Endothelial cell of umbilical vein (primary cell): ENCODE data around the gene PRKCG. TPM values are rescaled to one million over a fixed set of nuclear protein-coding genes. Genes with fewer than 3 reads are reported as not detected.

Source experiments
- BruUV-seq: library from RNA; stranded (reverse); fragments of 400-500 nt; replicated peaks from 2 replicates; lab custom pipeline; 2021; lab: Mats Ljungman, UMichigan
- CTCF ChIA-PET: fragments of 300-600, 350-600 bp; sonication (Branson Sonifier 250); formaldehyde crosslinking; loops from one replicate; lab custom pipeline; 2021; ENCODE audit warnings: antibody characterized with exemption, inconsistent platforms; lab: Charles Lee
- POLR2A ChIA-PET: fragments of 300-600, 350-600 bp; sonication (Branson Sonifier 250); formaldehyde crosslinking; loops from one replicate; lab custom pipeline; 2021; ENCODE audit warnings: antibody characterized with exemption, inconsistent platforms; lab: Charles Lee
- DNase-seq: peaks from one replicate; pipeline ENCODE4 v3.0.0-alpha.2; 2011; ENCODE audit warnings: low read depth, low spot score
- FAIRE-seq: peaks from 2 replicates; lab custom pipeline; 2011; peaks lifted over from hg19 to GRCh38; lab: Jason Lieb, UNC
- H2AFZ ChIP-seq: 2 replicates; pipeline ENCODE4 v1.6.0; 2012; ENCODE audit warnings: low read depth, low read length, control low read depth, inconsistent platforms
- H3K27ac ChIP-seq: 2 replicates; pipeline ENCODE4 v1.5.1; 2011; ENCODE audit warnings: low read depth, mild to moderate bottlenecking, control low read depth, low read length, moderate library complexity; ENCODE audit not compliant: insufficient read depth
- H3K27me3 ChIP-seq, 2 experiments: 2 replicates each; pipeline versions ENCODE4 v1.6.0 to v1.6.1; 2011; ENCODE audit warnings: low read length in 2 of 2, mixed read lengths in 1 of 2; ENCODE audit not compliant: control insufficient read depth in 2 of 2, insufficient read depth in 2 of 2
- H3K36me3 ChIP-seq, 2 experiments: 2 replicates in 1 of 2; 3 replicates in 1 of 2; pipeline ENCODE4 v1.5.1; 2011; ENCODE audit warnings: low read length in 2 of 2, mild to moderate bottlenecking in 1 of 2, moderate library complexity in 1 of 2; ENCODE audit not compliant: control insufficient read depth in 2 of 2, insufficient read depth in 2 of 2; ENCODE audit errors: extremely low read depth in 1 of 2
- H3K4me1 ChIP-seq: 3 replicates; pipeline ENCODE4 v1.5.1; 2011; ENCODE audit warnings: mild to moderate bottlenecking, low read length; ENCODE audit not compliant: control insufficient read depth, insufficient read depth; ENCODE audit errors: extremely low read depth
- H3K4me2 ChIP-seq: 2 replicates; pipeline ENCODE4 v1.6.1; 2011; ENCODE audit warnings: low read length, control low read depth, mixed read lengths; ENCODE audit not compliant: insufficient read depth
- H3K4me3 ChIP-seq, 3 experiments: fragments of 200-600 bp in 1 of 3; sonication (generic), shearing (Covaris generic) in 1 of 3; replicated peaks in 1 of 3; 2 replicates each; pipeline ENCODE4 v1.5.1; 2011 to 2016; ENCODE audit warnings: control low read depth in 3 of 3, low read length in 3 of 3, mild to moderate bottlenecking in 2 of 3, inconsistent platforms in 1 of 3, low read depth in 1 of 3, moderate library complexity in 1 of 3; ENCODE audit not compliant: insufficient read depth in 1 of 3
- H3K79me2 ChIP-seq: 2 replicates; pipeline ENCODE4 v1.6.0; 2012; ENCODE audit warnings: low read length, inconsistent platforms; ENCODE audit not compliant: control insufficient read depth, insufficient read depth
- H3K9ac ChIP-seq: replicated peaks from 2 replicates; pipeline ENCODE3; 2011; ENCODE audit warnings: low read length, control low read depth; ENCODE audit not compliant: insufficient read depth; ENCODE audit errors: extremely low read depth
- H3K9me1 ChIP-seq: replicated peaks from 3 replicates; pipeline ENCODE4 v1.6.0; 2011; ENCODE audit warnings: mild to moderate bottlenecking, low read length; ENCODE audit not compliant: control insufficient read depth, insufficient read depth; ENCODE audit errors: extremely low read depth
- H3K9me3 ChIP-seq: replicated peaks from 2 replicates; pipeline ENCODE4 v1.5.1; 2012; ENCODE audit warnings: low read length, inconsistent platforms; ENCODE audit not compliant: control insufficient read depth, insufficient read depth
- H4K20me1 ChIP-seq: replicated peaks from 2 replicates; pipeline ENCODE3; 2011; ENCODE audit warnings: mild to moderate bottlenecking, low read length; ENCODE audit not compliant: control insufficient read depth, insufficient read depth; ENCODE audit errors: extremely low read depth
- CTCF ChIP-seq, 2 donors: IDR thresholded peaks; 1 replicate in 1 of 2; 2 replicates in 1 of 2; pipeline ENCODE4 v1.5.1; 2011; ENCODE audit warnings: low read length in 2 of 2, mild to moderate bottlenecking in 2 of 2, moderate library complexity in 2 of 2, control low read depth in 1 of 2, inconsistent platforms in 1 of 2, low read depth in 1 of 2; ENCODE audit not compliant: insufficient read depth in 1 of 2; ENCODE audit errors: extremely low read depth in 1 of 2
- EZH2 ChIP-seq: IDR thresholded peaks from 2 replicates; pipeline ENCODE4 v1.6.1; 2012; ENCODE audit warnings: borderline replicate concordance, low read depth, mild to moderate bottlenecking, moderate library complexity, low read length, inconsistent platforms; ENCODE audit not compliant: severe bottlenecking
- GATA2 ChIP-seq: IDR thresholded peaks from 2 replicates; pipeline ENCODE4 v1.7.0; 2011; ENCODE audit warnings: low read depth, mild to moderate bottlenecking, moderate library complexity, mixed read lengths, low read length; ENCODE audit not compliant: insufficient read length, insufficient read depth
- dilution Hi-C: fragments of 300-500 bp; cut with MboI; formaldehyde crosslinking; loops from one replicate; pipeline ENCODE4 v1.15.0; 2019; ENCODE audit warnings: low sequenced_read_pairs; ENCODE audit not compliant: extremely low pct_ligation_motif_present
- intact Hi-C: fragments of 100-400 bp; cut with micrococcal nuclease; formaldehyde crosslinking; loops from one replicate; pipeline ENCODE4 v1.10.0; 2022
- polyA plus RNA-seq, 4 experiments: library from polyadenylated mRNA; depleted of rRNA in 3 of 4; stranded (reverse) in 3 of 4; unstranded in 1 of 4; fragments of >200 nt; gene quantifications; 2 replicates each; pipeline versions ENCODE4 v1.2.1 to v1.2.3, GENCODE V29; 2011 to 2012; ENCODE audit warnings: missing spikeins in 1 of 4
- total RNA-seq: library from RNA; stranded (reverse); gene quantifications from 2 replicates; pipeline ENCODE4 v1.2.3, GENCODE V29; 2021

Gene PRKCG
- total and polyA plus RNA-seq, 2 donors (not counting 3 experiments of a cell fraction or from before 2014, with no cell fraction given): 0.07 TPM; not detected in 1

GRCh38 chr19:53942001-53942786 lies 60.2 kb downstream of the PRKCG start:
- CTCF ChIA-PET: interaction anchor here (1.1 kb wide), 1 partner anchor 88 kb away, joined by 3 read pairs; no protein-coding TSS in a partner anchor
- FAIRE-seq: no peak
- dilution Hi-C loops: no loop called here

More at GRCh38 chr19:53942001-53942786, 60.2 kb downstream of the PRKCG start:
- Histone ChIP-seq H3K4me2 (no peak overlapping the region), H4K20me1 (no peaks in the 10 kb centered on the region), H3K4me1 (no peaks in the 10 kb centered on the region), H3K4me3 (no peak overlapping the region), H3K27me3 (peaks cover 11 to 30% of the 10 kb centered on the region in 2 experiments), H3K79me2 (no peaks in the 10 kb centered on the region), H3K9ac (no peak overlapping the region), H3K27ac (no peak overlapping the region), H3K9me3 (no peaks in the 10 kb centered on the region), H2AFZ (no peak overlapping the region), H3K36me3 (no peaks in the 10 kb centered on the region), H3K9me1 (no peaks in the 10 kb centered on the region)
- no TSS peak for BruUV-seq
- TF ChIP-seq EZH2 (peak; percentile 75), GATA2 (no peak), CTCF (IDR thresholded peaks at IDR 0.05; ENCODE audit: extremely low read depth in 1 of 2, insufficient read depth in 1 of 2, low read depth in 1 of 2, low read length in 2 of 2) (peak in 1 of 2 donors; percentile 12)
- DNase-seq: peak; percentile 10
- intact Hi-C loops: no loop called here
- POLR2A ChIA-PET: no interaction called here
